Right atrium auricular region (tissue), 2 donors: ENCODE data around the gene C2orf42. TPM values are rescaled to one million over a fixed set of nuclear protein-coding genes. Genes with fewer than 3 reads are reported as not detected.

Experiments used
- DNase-seq: peaks from one replicate; pipeline ENCODE4 v3.0.0-alpha.2; 2019; ENCODE audit warnings: low spot score
- H3K27ac ChIP-seq, 2 donors: fragments of 200-600 bp; sonication (generic); 1 replicate in 1 of 2; 2 replicates in 1 of 2; pipeline ENCODE4 v1.5.1; 2016 to 2019
- H3K27me3 ChIP-seq, 2 donors: fragments of 200-600 bp; sonication (generic); one replicate each; pipeline versions ENCODE4 v1.5.1 to v1.6.0; 2017 to 2019
- H3K36me3 ChIP-seq: fragments of 200-600 bp; sonication (generic); one replicate; pipeline ENCODE4 v1.5.1; 2016
- H3K4me1 ChIP-seq, 2 donors: fragments of 200-600 bp; sonication (generic); one replicate each; pipeline versions ENCODE4 v1.5.1 to v1.6.0; 2017 to 2019
- H3K4me3 ChIP-seq, 2 donors: fragments of 200-600 bp; sonication (generic); 1 replicate in 1 of 2; 2 replicates in 1 of 2; pipeline ENCODE4 v1.5.1; 2017 to 2019; ENCODE audit warnings: mild to moderate bottlenecking in 1 of 2, moderate library complexity in 1 of 2
- H3K9me3 ChIP-seq, 2 donors: fragments of 200-600 bp; sonication (generic); one replicate each; pipeline ENCODE4 v1.5.1; 2019
- CTCF ChIP-seq, 2 donors: fragments of 200-600 bp; sonication (generic); IDR thresholded peaks; one replicate each; pipeline ENCODE4 v1.5.1; 2019; ENCODE audit warnings: antibody characterized with exemption in 2 of 2
- total RNA-seq, 2 donors: library from RNA; depleted of rRNA; stranded (reverse); fragments of >200 nt; gene quantifications; one replicate each; pipeline ENCODE4 v1.1.0, GENCODE V29; 2016

Gene C2orf42
- total RNA-seq, 2 donors from 2014 or later = 9.6 to 9.9 TPM

- no peaks in the 10 kb centered on the region for H3K27me3 ChIP-seq
- no peaks in the 10 kb centered on the region for H3K4me1 ChIP-seq
- no peaks in the 10 kb centered on the region for H3K9me3 ChIP-seq
- no peak overlapping the region for H3K27ac ChIP-seq
- no peaks in the 10 kb centered on the region for H3K36me3 ChIP-seq
- DNase-seq = no peak
- H3K4me3 ChIP-seq = no peak overlapping the region
- no peak for TF ChIP-seq CTCF (IDR thresholded peaks at IDR 0.05)
Observed at GRCh38 chr2:70202236-70202806, 11.5 kb upstream of the C2orf42 start.

- Histone ChIP-seq H3K4me1 (no peaks in the 10 kb centered on the region), H3K27ac (no peak overlapping the region), H3K4me3 (no peak overlapping the region), H3K27me3 (no peaks in the 10 kb centered on the region), H3K36me3 (no peaks in the 10 kb centered on the region), H3K9me3 (no peaks in the 10 kb centered on the region)
- DNase-seq = no peak
- TF ChIP-seq CTCF (IDR thresholded peaks at IDR 0.05) = no peak
Observed at GRCh38 chr2:70201831-70202230, 11.0 kb upstream of the C2orf42 start.

- Histone ChIP-seq H3K27me3 (no peaks in the 10 kb centered on the region), H3K36me3 (no peaks in the 10 kb centered on the region)
- DNase-seq = no peak
Observed at GRCh38 chr2:70201225-70201768, 10.5 kb upstream of the C2orf42 start.

GRCh38 chr2:70199320-70199864 is 8.6 kb upstream of the C2orf42 start:
- no peaks in the 10 kb centered on the region for H3K9me3 ChIP-seq
- no peak overlapping the region for H3K27ac ChIP-seq
- DNase-seq = no peak
- H3K36me3 ChIP-seq = no peaks in the 10 kb centered on the region
- H3K4me1 ChIP-seq = no peaks in the 10 kb centered on the region
- no peak for TF ChIP-seq CTCF (IDR thresholded peaks at IDR 0.05)
- H3K4me3 ChIP-seq = no peak overlapping the region
- H3K27me3 ChIP-seq = no peaks in the 10 kb centered on the region

More at GRCh38 chr2:70201225-70201768, 10.5 kb upstream of the C2orf42 start:
- Histone ChIP-seq H3K9me3 (no peaks in the 10 kb centered on the region), H3K4me3 (no peak overlapping the region), H3K4me1 (no peaks in the 10 kb centered on the region), H3K27ac (no peak overlapping the region)
- TF ChIP-seq CTCF (IDR thresholded peaks at IDR 0.05) = no peak

- DNase-seq = no peak
- no peaks in the 10 kb centered on the region for H3K36me3 ChIP-seq
- H3K27me3 ChIP-seq = no peaks in the 10 kb centered on the region
- H3K4me1 ChIP-seq = peaks cover 0 to 11% of the 10 kb centered on the region in 2 donors
- H3K9me3 ChIP-seq = no peaks in the 10 kb centered on the region
- H3K27ac ChIP-seq = no peak overlapping the region
- H3K4me3 ChIP-seq = no peak overlapping the region
- no peak for TF ChIP-seq CTCF (IDR thresholded peaks at IDR 0.05)
Observed at GRCh38 chr2:70192516-70192915, 1.7 kb upstream of the C2orf42 start.
